Keratinocyte (primary cell): ENCODE measurements around the gene IFFO2. TPM values are rescaled to one million over a fixed set of nuclear protein-coding genes. Genes with fewer than 3 reads are reported as not detected.
"Not testable (repeated sequence)": the region's sequence is repeated elsewhere in the genome, so short reads cannot be mapped to it uniquely, and the experiment has no call there.

Experiments
- DNase-seq: peaks from one replicate; pipeline ENCODE4 v3.0.0-alpha.2; 2011; ENCODE audit warnings: low read depth, missing footprints, low spot score
- FAIRE-seq: peaks from 2 replicates; lab custom pipeline; 2011; peaks lifted over from hg19 to GRCh38; lab: Jason Lieb, UNC
- H2AFZ ChIP-seq: 2 replicates; pipeline ENCODE4 v1.6.0; 2012; ENCODE audit warnings: low read length, control low read depth, inconsistent platforms; ENCODE audit not compliant: control insufficient read depth
- H3K27ac ChIP-seq: 2 replicates; pipeline ENCODE4 v1.5.1; 2011; ENCODE audit warnings: low read length; ENCODE audit not compliant: control insufficient read depth, insufficient read depth
- H3K27me3 ChIP-seq: 3 replicates; pipeline ENCODE4 v1.6.0; 2011; ENCODE audit warnings: low read length; ENCODE audit not compliant: control insufficient read depth, insufficient read depth; ENCODE audit errors: extremely low read depth
- H3K36me3 ChIP-seq, 2 experiments: 2 replicates in 1 of 2; 3 replicates in 1 of 2; pipeline ENCODE4 v1.5.1; 2011; ENCODE audit warnings: low read length in 2 of 2, mild to moderate bottlenecking in 1 of 2; ENCODE audit not compliant: control insufficient read depth in 2 of 2, insufficient read depth in 2 of 2; ENCODE audit errors: extremely low read depth in 1 of 2
- H3K4me1 ChIP-seq: 3 replicates; pipeline ENCODE4 v1.5.1; 2011; ENCODE audit warnings: low read length; ENCODE audit not compliant: control insufficient read depth, insufficient read depth; ENCODE audit errors: extremely low read depth
- H3K4me2 ChIP-seq: 3 replicates; pipeline ENCODE4 v1.6.0; 2011; ENCODE audit warnings: low read depth, low read length; ENCODE audit not compliant: control insufficient read depth, insufficient read depth; ENCODE audit errors: extremely low read depth
- H3K4me3 ChIP-seq, 3 experiments: fragments of 200-600 bp in 1 of 3; sonication (generic) in 1 of 3; 2 replicates in 2 of 3; 3 replicates in 1 of 3; pipeline ENCODE4 v1.5.1; 2011 to 2016; ENCODE audit warnings: low read length in 3 of 3, mild to moderate bottlenecking in 3 of 3, control low read depth in 2 of 3, inconsistent platforms in 1 of 3, low read depth in 1 of 3, mixed read lengths in 1 of 3, mixed run types in 1 of 3, moderate library complexity in 1 of 3; ENCODE audit not compliant: control insufficient read depth in 2 of 3, insufficient read depth in 2 of 3; ENCODE audit errors: extremely low read depth in 1 of 3
- H3K79me2 ChIP-seq: 2 replicates; pipeline ENCODE4 v1.6.0; 2012; ENCODE audit warnings: low read length; ENCODE audit not compliant: control insufficient read depth, insufficient read depth
- H3K9ac ChIP-seq: 3 replicates; pipeline ENCODE4 v1.6.0; 2011; ENCODE audit warnings: low read length; ENCODE audit not compliant: control insufficient read depth, insufficient read depth; ENCODE audit errors: extremely low read depth
- H3K9me1 ChIP-seq: 3 replicates; pipeline ENCODE4 v1.6.0; 2011; ENCODE audit warnings: low read length; ENCODE audit not compliant: control insufficient read depth, insufficient read depth; ENCODE audit errors: extremely low read depth
- H3K9me3 ChIP-seq: 2 replicates; pipeline ENCODE4 v1.5.1; 2012; ENCODE audit warnings: low read depth, low read length; ENCODE audit not compliant: control insufficient read depth
- H4K20me1 ChIP-seq: 3 replicates; pipeline ENCODE4 v1.6.0; 2011; ENCODE audit warnings: low read length; ENCODE audit not compliant: control insufficient read depth, insufficient read depth; ENCODE audit errors: extremely low read depth
- CTCF ChIP-seq, 3 experiments: IDR thresholded peaks in 1 of 3; conservative IDR thresholded peaks in 1 of 3; optimal IDR thresholded peaks in 1 of 3; 2 replicates in 2 of 3; 3 replicates in 1 of 3; pipeline versions ENCODE3 to v1.5.1; 2011; ENCODE audit warnings: low read length in 3 of 3, mild to moderate bottlenecking in 3 of 3, moderate library complexity in 2 of 3, control low read depth in 1 of 3, inconsistent platforms in 1 of 3; ENCODE audit not compliant: insufficient read depth in 2 of 3; ENCODE audit errors: extremely low read depth in 1 of 3
- EZH2 ChIP-seq: IDR thresholded peaks from one replicate; pipeline ENCODE4 v1.6.1; 2012; ENCODE audit warnings: inconsistent platforms, mild to moderate bottlenecking, low read length, moderate library complexity
- dilution Hi-C: fragments of 300-500 bp; cut with MboI; formaldehyde crosslinking; loops from one replicate; pipeline ENCODE4 v1.7.0; 2020; ENCODE audit warnings: low sequenced_read_pairs; ENCODE audit not compliant: extremely low pct_ligation_motif_present
- polyA plus RNA-seq, 5 experiments: library from polyadenylated mRNA; depleted of rRNA in 3 of 5; stranded (reverse) in 3 of 5; stranded (forward) in 1 of 5; unstranded in 1 of 5; fragments of >200 nt; gene quantifications; 1 replicate in 1 of 5; 2 replicates in 3 of 5; 3 replicates in 1 of 5; pipeline versions ENCODE4 v1.2.1 to v1.2.3, GENCODE V29; 2011 to 2012; ENCODE audit warnings: missing spikeins in 2 of 5, low read depth in 1 of 5, low replicate concordance in 1 of 5

The IFFO2 gene
- polyA plus RNA-seq, 1 donor (not counting 4 experiments of a cell fraction or from before 2014, with no cell fraction given), result 57.9 TPM

- H3K4me2 ChIP-seq, result no peak overlapping the region
- H3K36me3 ChIP-seq, result peaks cover 6 to 19% of the 10 kb centered on the region in 2 experiments
- H3K9ac ChIP-seq, result no peak overlapping the region
- H2AFZ ChIP-seq, result no peak overlapping the region
- H3K79me2 ChIP-seq, result no peaks in the 10 kb centered on the region
- no peak overlapping the region for H3K27ac ChIP-seq
- H3K4me1 ChIP-seq, result no peaks in the 10 kb centered on the region
- no peaks in the 10 kb centered on the region for H3K9me1 ChIP-seq
- FAIRE-seq (no peak), DNase-seq (no peak)
- dilution Hi-C loops, result no loop called here
- TF ChIP-seq CTCF (optimal IDR thresholded peaks at IDR 0.05 in 1 of 3, IDR thresholded peaks at IDR 0.05 in 1 of 3, conservative IDR thresholded peaks at IDR 0.05 in 1 of 3; ENCODE audit: extremely low read depth in 1 of 3, insufficient read depth in 2 of 3, low read length in 3 of 3) (no peak), EZH2 (no peak)
- no peak overlapping the region for H3K4me3 ChIP-seq
- no peaks in the 10 kb centered on the region for H3K27me3 ChIP-seq
- no peaks in the 10 kb centered on the region for H4K20me1 ChIP-seq
- H3K9me3 ChIP-seq, result no peaks in the 10 kb centered on the region
These were observed 85.5 kb downstream of the IFFO2 start for GRCh38 chr1:18870957-18871356.

GRCh38 chr1:18870595-18870865 is 85.9 kb downstream of the IFFO2 start:
- dilution Hi-C loops, result not testable (repeated sequence)

GRCh38 chr1:18869847-18870594 is 86.5 kb downstream of the IFFO2 start:
- peaks cover 5% of the 10 kb centered on the region for H3K27me3 ChIP-seq
- H2AFZ ChIP-seq, result no peak overlapping the region
- no peaks in the 10 kb centered on the region for H3K9me3 ChIP-seq
- H3K9me1 ChIP-seq, result no peaks in the 10 kb centered on the region
- no peak overlapping the region for H3K9ac ChIP-seq
- no peaks in the 10 kb centered on the region for H3K79me2 ChIP-seq
- FAIRE-seq (no peak), DNase-seq (no peak)
- no peaks in the 10 kb centered on the region for H3K4me1 ChIP-seq
- TF ChIP-seq EZH2, result no peak
- TF ChIP-seq CTCF (optimal IDR thresholded peaks at IDR 0.05 in 1 of 3, IDR thresholded peaks at IDR 0.05 in 1 of 3, conservative IDR thresholded peaks at IDR 0.05 in 1 of 3; ENCODE audit: extremely low read depth in 1 of 3, insufficient read depth in 2 of 3, low read length in 3 of 3), result no peak
- dilution Hi-C loops, result no loop called here
- peaks cover 6 to 18% of the 10 kb centered on the region in 2 experiments for H3K36me3 ChIP-seq
- no peak overlapping the region for H3K4me2 ChIP-seq
- no peak overlapping the region for H3K27ac ChIP-seq
- H4K20me1 ChIP-seq, result no peaks in the 10 kb centered on the region
- no peak overlapping the region for H3K4me3 ChIP-seq

More at GRCh38 chr1:18870595-18870865, 85.9 kb downstream of the IFFO2 start:
- not testable (repeated sequence) for H3K27ac ChIP-seq, H3K4me1 ChIP-seq, H3K9me3 ChIP-seq, H3K9me1 ChIP-seq, H3K9ac ChIP-seq, DNase-seq, H3K4me3 ChIP-seq, H3K27me3 ChIP-seq, H4K20me1 ChIP-seq, H2AFZ ChIP-seq, FAIRE-seq, H3K79me2 ChIP-seq, H3K4me2 ChIP-seq
- peaks cover 6 to 18% of the 10 kb centered on the region in 2 experiments for H3K36me3 ChIP-seq
